Nephron progenitor cell (in vitro differentiated cells): ENCODE measurements around the gene HDAC4.

Experiments
- DNase-seq: peaks from one replicate; pipeline ENCODE4 v3.0.0; 2021
- H3K27ac Mint-ChIP-seq: 2 replicates; pipeline ENCODE4 v1.8.0; 2021; ENCODE audit warnings: mild to moderate bottlenecking, moderate library complexity, mixed read lengths
- H3K27me3 Mint-ChIP-seq: 2 replicates; pipeline ENCODE4 v1.8.0; 2021; ENCODE audit warnings: mild to moderate bottlenecking, low read depth, mixed read lengths; ENCODE audit not compliant: poor library complexity
- H3K36me3 Mint-ChIP-seq: 2 replicates; pipeline ENCODE4 v1.8.0; 2021; ENCODE audit warnings: low read depth, mixed read lengths
- H3K4me1 Mint-ChIP-seq: 2 replicates; pipeline ENCODE4 v1.8.0; 2021; ENCODE audit warnings: mixed read lengths
- H3K4me3 Mint-ChIP-seq: 2 replicates; pipeline ENCODE4 v1.8.0; 2021; ENCODE audit warnings: mild to moderate bottlenecking, moderate library complexity, mixed read lengths
- H3K9me3 Mint-ChIP-seq: 2 replicates; pipeline ENCODE4 v1.8.0; 2021; ENCODE audit warnings: mild to moderate bottlenecking, moderate library complexity, mixed read lengths
- CTCF ChIP-seq: fragments of 200-600 bp; sonication (generic); IDR thresholded peaks from 2 replicates; pipeline ENCODE4 v1.5.0; 2021; ENCODE audit warnings: antibody characterized with exemption

HDAC4 gene

DNA sequence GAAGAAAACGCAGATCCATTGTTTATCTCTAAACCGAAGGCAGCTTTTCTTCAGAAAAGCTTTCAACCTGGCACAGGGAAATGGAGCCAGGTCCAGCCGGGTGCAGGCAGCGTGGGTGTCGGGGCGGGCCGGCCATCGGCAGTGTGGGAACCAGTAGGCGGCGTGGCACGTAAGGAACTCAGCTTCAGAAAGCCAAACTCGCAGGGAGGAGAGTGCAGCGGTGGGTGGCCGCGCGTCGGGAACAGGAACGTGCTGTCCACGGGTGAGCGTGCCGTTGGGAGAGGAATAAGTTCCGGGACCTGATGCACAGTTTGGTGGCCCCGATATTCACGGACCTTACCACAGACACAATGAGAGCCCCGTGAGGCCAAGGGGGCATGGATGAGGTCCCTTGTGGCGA, 282.6 kb downstream of the HDAC4 start:
- peaks cover 35% of the 10 kb centered on the region for H3K4me1 Mint-ChIP-seq
- TF ChIP-seq CTCF: no peak

GRCh38 chr2:239117831-239118230, 283.0 kb downstream of the HDAC4 start:
- peak overlapping the region; percentile 59 for H3K27ac Mint-ChIP-seq
- H3K4me3 Mint-ChIP-seq: no peak overlapping the region
- peaks cover 28% of the 10 kb centered on the region for H3K36me3 Mint-ChIP-seq
- H3K27me3 Mint-ChIP-seq: peaks cover 3% of the 10 kb centered on the region
- H3K4me1 Mint-ChIP-seq: peaks cover 39% of the 10 kb centered on the region
- no peak for TF ChIP-seq CTCF
- H3K9me3 Mint-ChIP-seq: no peaks in the 10 kb centered on the region
- DNase-seq: no peak

More for the DNA sequence above, 282.6 kb downstream of the HDAC4 start:
- no peaks in the 10 kb centered on the region for H3K9me3 Mint-ChIP-seq
- H3K27me3 Mint-ChIP-seq: peaks cover 3% of the 10 kb centered on the region
- peaks cover 28% of the 10 kb centered on the region for H3K36me3 Mint-ChIP-seq
- H3K4me3 Mint-ChIP-seq: no peak overlapping the region
- H3K27ac Mint-ChIP-seq: peak overlapping the region; percentile 59
- DNase-seq: no peak

- Mint-ChIP-seq H3K36me3 (peaks cover 28% of the 10 kb centered on the region), H3K27ac (peak overlapping the region; percentile 40), H3K4me3 (no peak overlapping the region), H3K9me3 (no peaks in the 10 kb centered on the region), H3K4me1 (peaks cover 40% of the 10 kb centered on the region), H3K27me3 (peaks cover 3% of the 10 kb centered on the region)
- TF ChIP-seq CTCF: no peak
- DNase-seq: no peak
Observed at GRCh38 chr2:239116456-239117246, 284.2 kb downstream of the HDAC4 start.

DNA sequence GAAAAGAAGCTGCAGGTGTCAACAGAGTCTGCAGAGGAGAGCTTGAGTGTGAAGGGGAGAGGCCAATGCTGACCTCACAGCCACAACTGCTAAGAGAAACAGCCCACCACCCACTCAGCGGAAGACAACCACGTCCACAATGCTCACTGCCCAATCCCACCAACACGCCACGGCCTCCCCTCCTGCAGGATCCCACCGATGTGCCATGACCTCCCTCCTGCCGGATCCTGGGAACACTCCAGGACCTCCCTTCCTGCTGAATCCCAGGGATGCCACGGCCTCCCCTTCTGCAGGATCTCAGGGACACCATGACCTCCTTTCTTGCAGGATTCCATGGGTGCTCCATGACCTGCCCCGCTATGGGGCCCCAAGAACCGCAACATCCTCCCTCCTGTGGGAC, 285.2 kb downstream of the HDAC4 start:
- H3K36me3 Mint-ChIP-seq: peaks cover 28% of the 10 kb centered on the region
- no peaks in the 10 kb centered on the region for H3K9me3 Mint-ChIP-seq
- H3K4me3 Mint-ChIP-seq: no peak overlapping the region
- peaks cover 40% of the 10 kb centered on the region for H3K4me1 Mint-ChIP-seq
- TF ChIP-seq CTCF: no peak
- H3K27ac Mint-ChIP-seq: peak overlapping the region; percentile 40
- peaks cover 3% of the 10 kb centered on the region for H3K27me3 Mint-ChIP-seq
- DNase-seq: no peak

GRCh38 chr2:239114616-239115265, 286.1 kb downstream of the HDAC4 start:
- peaks cover 23% of the 10 kb centered on the region for H3K36me3 Mint-ChIP-seq
- DNase-seq: no peak
- H3K27me3 Mint-ChIP-seq: peaks cover 3% of the 10 kb centered on the region
- no peaks in the 10 kb centered on the region for H3K9me3 Mint-ChIP-seq
- H3K27ac Mint-ChIP-seq: no peak overlapping the region
- no peak overlapping the region for H3K4me3 Mint-ChIP-seq
- no peak for TF ChIP-seq CTCF
- peaks cover 40% of the 10 kb centered on the region for H3K4me1 Mint-ChIP-seq
